GM18511 (cell line): Measurements from ENCODE around the gene SPINT2.
"Not testable (repeated sequence)": the region's sequence is repeated elsewhere in the genome, so short reads cannot be mapped to it uniquely, and the experiment has no call there.

Experiments used
- ATAC-seq: cut with Tn5 transposase; IDR thresholded peaks from one replicate; pipeline ENCODE4 v1.9.1; 2021; ENCODE audit warnings: mild to moderate bottlenecking, moderate library complexity; ENCODE audit not compliant: unreplicated experiment

Gene SPINT2, protein sequence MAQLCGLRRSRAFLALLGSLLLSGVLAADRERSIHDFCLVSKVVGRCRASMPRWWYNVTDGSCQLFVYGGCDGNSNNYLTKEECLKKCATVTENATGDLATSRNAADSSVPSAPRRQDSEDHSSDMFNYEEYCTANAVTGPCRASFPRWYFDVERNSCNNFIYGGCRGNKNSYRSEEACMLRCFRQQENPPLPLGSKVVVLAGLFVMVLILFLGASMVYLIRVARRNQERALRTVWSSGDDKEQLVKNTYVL

DNA sequence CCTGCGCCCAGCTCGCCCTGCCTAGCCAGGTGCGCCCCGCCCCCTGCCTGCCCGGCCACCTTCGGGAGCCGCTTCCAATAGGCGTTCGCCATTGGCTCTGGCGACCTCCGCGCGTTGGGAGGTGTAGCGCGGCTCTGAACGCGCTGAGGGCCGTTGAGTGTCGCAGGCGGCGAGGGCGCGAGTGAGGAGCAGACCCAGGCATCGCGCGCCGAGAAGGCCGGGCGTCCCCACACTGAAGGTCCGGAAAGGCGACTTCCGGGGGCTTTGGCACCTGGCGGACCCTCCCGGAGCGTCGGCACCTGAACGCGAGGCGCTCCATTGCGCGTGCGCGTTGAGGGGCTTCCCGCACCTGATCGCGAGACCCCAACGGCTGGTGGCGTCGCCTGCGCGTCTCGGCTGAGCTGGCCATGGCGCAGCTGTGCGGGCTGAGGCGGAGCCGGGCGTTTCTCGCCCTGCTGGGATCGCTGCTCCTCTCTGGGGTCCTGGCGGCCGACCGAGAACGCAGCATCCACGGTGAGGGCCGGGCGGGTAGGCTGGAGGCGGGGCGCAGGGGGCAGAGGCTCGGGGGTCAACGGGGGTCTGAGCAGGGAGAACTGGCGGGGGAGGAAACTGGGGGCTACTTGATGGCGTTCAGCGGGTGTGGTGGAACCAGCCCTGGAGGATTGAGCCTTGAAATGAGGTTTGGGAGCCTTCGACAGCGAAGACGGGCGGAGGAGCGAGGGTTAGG is at the start of gene SPINT2:
TSS of gene SPINT2 (plus strand) at position 88 of the 727 bp plus-strand sequence. CDS start at position 408, 320 bp downstream.
- peak; percentile 36 for ATAC-seq

GRCh38 chr19:38216785-38217641 is 47.4 kb upstream of the SPINT2 start:
- ATAC-seq = no peak

GRCh38 chr19:38218204-38218603 is 46.2 kb upstream of the SPINT2 start:
- no peak for ATAC-seq

DNA sequence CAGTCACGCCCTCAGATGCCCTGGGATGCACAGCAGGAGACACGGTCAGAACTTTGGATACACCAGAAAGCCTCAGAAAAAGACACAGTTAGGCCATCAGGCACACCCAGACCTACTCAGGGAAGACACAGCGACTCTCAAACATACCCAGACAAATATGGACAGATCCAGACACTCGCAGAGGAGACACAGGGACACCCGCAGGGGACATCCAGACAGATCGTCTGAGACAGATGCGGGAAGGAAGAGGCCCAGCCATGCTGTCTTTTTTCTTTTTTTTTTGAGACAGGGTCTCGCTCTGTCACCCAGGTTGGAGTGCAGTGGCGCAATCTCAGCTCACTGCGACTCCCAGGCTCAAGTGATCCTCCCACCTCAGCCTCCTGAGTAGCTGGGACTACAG is 45.2 kb upstream of the SPINT2 start:
- ATAC-seq = no peak

- no peak for ATAC-seq
Observed at GRCh38 chr19:38221421-38221820, 43.0 kb upstream of the SPINT2 start.

GRCh38 chr19:38221919-38222830 is 42.2 kb upstream of the SPINT2 start:
- ATAC-seq = no peak

- ATAC-seq = no peak
Observed at GRCh38 chr19:38223119-38223523, 41.3 kb upstream of the SPINT2 start.

DNA sequence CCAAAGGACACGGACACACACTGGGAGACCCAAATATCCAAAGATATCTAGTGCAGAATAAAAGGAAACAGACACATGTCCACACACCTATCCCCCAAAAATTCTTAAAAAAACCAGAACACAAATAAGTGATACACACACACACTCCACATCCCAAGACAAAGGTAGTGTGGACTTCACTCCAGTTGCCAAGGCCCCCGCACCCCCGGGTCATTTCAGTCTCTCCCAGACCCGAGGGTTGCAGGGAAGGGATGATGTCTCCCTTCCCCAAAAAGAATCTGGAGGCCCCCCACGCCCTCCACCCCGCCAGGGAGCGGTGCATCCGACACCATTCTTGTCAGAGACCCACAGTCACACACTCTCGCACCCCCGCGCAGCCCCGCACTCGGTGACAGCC is 40.8 kb upstream of the SPINT2 start:
- ATAC-seq = no peak

- ATAC-seq = peak; percentile 81
Observed at GRCh38 chr19:38224014-38224862, 40.1 kb upstream of the SPINT2 start, which contains the start of gene DPF1. Gene DPF1 (minus strand): TSS chr19:38224222. CDS start chr19:38224142, 80 bp downstream.

- ATAC-seq = not testable (repeated sequence)
Observed at GRCh38 chr19:38224863-38225218, 39.5 kb upstream of the SPINT2 start.

- no peak for ATAC-seq
Observed at GRCh38 chr19:38227287-38228004, 36.9 kb upstream of the SPINT2 start.

DNA sequence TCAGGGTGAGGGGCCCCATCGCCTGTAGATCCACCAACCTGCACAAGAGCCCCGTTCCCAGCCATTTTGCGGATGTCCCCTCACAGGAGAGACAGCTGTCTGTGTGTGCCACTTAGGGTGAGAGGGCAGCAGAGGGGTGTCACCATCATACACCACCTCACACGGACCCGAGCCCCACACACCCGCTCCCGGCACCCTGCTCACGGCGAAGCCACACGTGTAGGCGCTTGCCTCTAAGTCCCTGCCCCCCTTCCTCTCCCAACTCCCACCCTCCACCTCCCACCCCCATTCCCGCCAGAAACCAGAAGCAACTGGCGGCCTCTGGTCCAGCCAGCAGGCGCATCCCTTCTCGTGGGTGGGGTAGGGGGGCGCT is 36.4 kb upstream of the SPINT2 start:
- ATAC-seq = no peak

GRCh38 chr19:38228491-38229439 is 35.6 kb upstream of the SPINT2 start:
- no peak for ATAC-seq

DNA sequence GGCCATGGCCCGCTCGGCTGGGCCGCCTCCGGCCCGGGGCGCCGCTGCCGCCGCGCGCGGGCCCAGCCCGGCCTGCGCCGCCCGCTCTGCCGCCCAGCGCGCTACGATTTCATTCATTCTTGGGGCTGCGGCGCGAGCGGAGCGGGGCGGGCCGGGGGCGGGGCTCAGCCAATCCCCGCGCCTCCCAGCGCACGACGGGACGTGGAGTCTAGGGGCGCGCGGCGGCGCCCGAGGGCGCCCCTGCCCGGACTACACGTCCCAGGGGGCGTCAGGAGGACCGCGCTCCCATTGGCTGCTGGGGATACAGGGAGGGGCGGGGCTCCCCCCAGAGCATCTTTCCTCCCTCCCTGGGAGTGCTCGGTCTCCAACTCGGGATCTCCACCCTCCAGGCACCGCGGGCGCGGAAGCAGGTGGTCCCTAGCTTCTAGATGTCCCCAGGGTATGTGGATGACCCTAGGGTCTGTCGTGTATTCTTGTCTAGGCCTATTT is 34.7 kb upstream of the SPINT2 start:
- ATAC-seq = peak; percentile 76

DNA sequence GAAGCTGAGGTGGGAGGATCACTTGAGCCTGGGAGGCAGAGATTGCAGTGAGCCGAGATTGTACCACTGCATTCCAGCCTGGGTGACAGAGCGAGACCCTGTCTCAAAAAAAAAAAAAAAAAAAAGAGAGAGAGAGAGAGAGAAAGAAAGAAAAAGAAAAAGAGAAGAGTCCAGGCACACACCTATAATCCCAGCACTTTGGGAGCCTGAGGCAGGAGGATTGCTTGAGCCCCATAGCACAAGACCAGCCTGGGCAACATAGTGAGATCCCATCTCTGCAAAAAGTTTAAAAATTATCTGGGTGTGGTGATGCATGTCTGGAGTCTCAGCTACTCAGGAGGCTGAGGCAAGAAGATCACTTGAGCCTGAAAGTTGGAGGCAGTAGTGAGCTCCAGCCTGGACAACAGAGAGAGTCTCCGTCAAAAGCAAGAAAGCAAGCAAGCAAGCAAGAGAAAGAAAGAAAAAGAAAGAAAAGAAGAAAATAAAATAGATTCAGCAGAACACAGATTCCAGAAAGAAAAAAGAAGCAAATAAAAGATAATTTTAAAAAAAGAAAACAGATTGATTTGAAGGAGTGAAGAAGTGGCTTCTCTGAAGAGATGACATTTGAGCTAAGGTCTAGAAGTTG is 33.8 kb upstream of the SPINT2 start:
- ATAC-seq = not testable (repeated sequence)

DNA sequence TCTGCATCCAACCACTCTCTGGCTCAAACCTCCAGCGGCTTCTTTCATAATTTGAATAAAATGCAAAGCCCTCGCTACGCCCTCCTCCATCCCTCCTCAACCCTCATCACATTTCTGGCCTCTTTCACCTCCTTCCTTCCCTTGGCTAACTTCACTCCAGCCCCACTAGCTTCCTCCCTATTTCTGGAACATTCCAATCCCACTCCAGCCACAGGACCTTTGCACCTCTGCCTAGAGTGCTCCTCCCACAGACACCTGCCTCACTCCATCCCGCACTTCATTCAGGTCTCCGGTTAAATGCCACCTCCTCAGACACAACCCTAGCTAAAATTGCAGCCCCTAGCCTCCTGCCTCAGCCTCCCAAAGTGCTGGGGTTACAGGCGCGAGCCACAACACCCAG is 32.5 kb upstream of the SPINT2 start:
- ATAC-seq = no peak

- ATAC-seq = no peak
Observed at GRCh38 chr19:38233740-38234251, 30.6 kb upstream of the SPINT2 start.
